Measurements from ENCODE around the gene KLK4.

Gene KLK4

GRCh38 chr19:50893047-50893736, 18.0 kb downstream of the KLK4 start:
- Histone ChIP-seq H3K36me3 (no peaks in the 10 kb centered on the region), H3K4me3 (ENCODE audit: low read depth, low read length) (no peak overlapping the region), H3K4me1 (peaks cover 12% of the 10 kb centered on the region), H3K9me3 (no peaks in the 10 kb centered on the region), H3K27me3 (no peaks in the 10 kb centered on the region)
- DNase-seq, result peak; percentile 77
- TF ChIP-seq CTCF (IDR thresholded peaks at IDR 0.05; ENCODE audit: low read depth, low read length), result peak; percentile 55

- TF ChIP-seq CTCF (IDR thresholded peaks at IDR 0.05; ENCODE audit: low read depth, low read length), result no peak
- no peaks in the 10 kb centered on the region for H3K9me3 ChIP-seq
- H3K4me1 ChIP-seq, result peaks cover 7% of the 10 kb centered on the region
- no peaks in the 10 kb centered on the region for H3K27me3 ChIP-seq
- DNase-seq, result no peak
- H3K4me3 ChIP-seq (ENCODE audit: low read depth, low read length), result no peak overlapping the region
- H3K36me3 ChIP-seq, result no peaks in the 10 kb centered on the region
Measured at GRCh38 chr19:50891253-50891625, 20.0 kb downstream of the KLK4 start.

- no peaks in the 10 kb centered on the region for H3K27me3 ChIP-seq
- TF ChIP-seq CTCF (IDR thresholded peaks at IDR 0.05; ENCODE audit: low read depth, low read length), result no peak
Measured at GRCh38 chr19:50890422-50891252, 20.6 kb downstream of the KLK4 start.

GRCh38 chr19:50889638-50890037, 21.6 kb downstream of the KLK4 start:
- H3K27me3 ChIP-seq, result no peaks in the 10 kb centered on the region
- no peaks in the 10 kb centered on the region for H3K36me3 ChIP-seq
- no peak for TF ChIP-seq CTCF (IDR thresholded peaks at IDR 0.05; ENCODE audit: low read depth, low read length)
- no peak for DNase-seq
- H3K4me1 ChIP-seq, result peaks cover 11% of the 10 kb centered on the region
- no peaks in the 10 kb centered on the region for H3K9me3 ChIP-seq
- H3K4me3 ChIP-seq (ENCODE audit: low read depth, low read length), result no peak overlapping the region

More at GRCh38 chr19:50890422-50891252, 20.6 kb downstream of the KLK4 start:
- H3K9me3 ChIP-seq, result no peaks in the 10 kb centered on the region
- peaks cover 8% of the 10 kb centered on the region for H3K4me1 ChIP-seq
- no peaks in the 10 kb centered on the region for H3K36me3 ChIP-seq
- H3K4me3 ChIP-seq (ENCODE audit: low read depth, low read length), result no peak overlapping the region
- no peak for DNase-seq

GRCh38 chr19:50882188-50882587, 29.0 kb downstream of the KLK4 start:
- H3K4me3 ChIP-seq (ENCODE audit: low read depth, low read length), result no peak overlapping the region
- DNase-seq, result no peak
- TF ChIP-seq CTCF (IDR thresholded peaks at IDR 0.05; ENCODE audit: low read depth, low read length), result 0 out of 2 replicates have a peak, but pooled peaks have one; percentile 14
- H3K27me3 ChIP-seq, result no peaks in the 10 kb centered on the region
- H3K9me3 ChIP-seq, result no peaks in the 10 kb centered on the region
- no peaks in the 10 kb centered on the region for H3K36me3 ChIP-seq
- peaks cover 5% of the 10 kb centered on the region for H3K4me1 ChIP-seq

GRCh38 chr19:50880241-50880640, 31.0 kb downstream of the KLK4 start:
- Histone ChIP-seq H3K9me3 (no peaks in the 10 kb centered on the region), H3K4me3 (ENCODE audit: low read depth, low read length) (no peak overlapping the region), H3K36me3 (no peaks in the 10 kb centered on the region), H3K4me1 (no peaks in the 10 kb centered on the region; the same call in none of the 2 replicates), H3K27me3 (peaks cover 1% of the 10 kb centered on the region; the same call in 1 of the 2 replicates)
- no peak for TF ChIP-seq CTCF (IDR thresholded peaks at IDR 0.05; ENCODE audit: low read depth, low read length)
- no peak for DNase-seq
